HepG2 (cell line): ENCODE results near the gene ARHGAP20.

Experiments used
- FOXK2 ChIP-seq: fragments of 450-650 bp; IDR thresholded peaks from 2 replicates; pipeline ENCODE4 v1.6.1; 2016
- GLI4 ChIP-seq: sonication (generic); formaldehyde crosslinking; IDR thresholded peaks from 2 replicates; pipeline ENCODE4 v1.5.1; 2020; ENCODE audit warnings: missing genetic modification reagents, mild to moderate bottlenecking, moderate library complexity, borderline replicate concordance
- PTBP1 ChIP-seq: fragments of 200-400 bp; formaldehyde crosslinking; IDR thresholded peaks from 2 replicates; pipeline ENCODE4 v1.6.1; 2018; ENCODE audit warnings: low read length, low read depth; ENCODE audit not compliant: poor library complexity, severe bottlenecking
- SAP130 ChIP-seq: IDR thresholded peaks from 2 replicates; pipeline ENCODE4 v1.6.1; 2016; ENCODE audit warnings: low read depth
- SP4 ChIP-seq: sonication (generic); formaldehyde crosslinking; IDR thresholded peaks from 2 replicates; pipeline ENCODE4 v1.8.1; 2023; ENCODE audit warnings: mild to moderate bottlenecking, missing genetic modification reagents
- ZNF138 ChIP-seq: sonication (generic); formaldehyde crosslinking; IDR thresholded peaks from 2 replicates; pipeline ENCODE4 v1.5.0; 2020; ENCODE audit warnings: mild to moderate bottlenecking, low read depth, missing genetic modification reagents
- TF ChIP-seq, protein P1 (sequence below): sonication (generic); formaldehyde crosslinking; IDR thresholded peaks from 2 replicates; pipeline ENCODE4 v1.5.0; 2020; ENCODE audit warnings: mild to moderate bottlenecking, missing genetic modification reagents, moderate library complexity
- TF ChIP-seq, protein P2 (sequence below): sonication (generic); formaldehyde crosslinking; IDR thresholded peaks from 2 replicates; pipeline ENCODE4 v1.8.0; 2022; ENCODE audit warnings: missing genetic modification reagents, mild to moderate bottlenecking, borderline replicate concordance
- TF ChIP-seq, protein P3 (sequence below): sonication (generic); formaldehyde crosslinking; IDR thresholded peaks from 2 replicates; pipeline ENCODE4 v1.4.0; 2020; ENCODE audit warnings: missing genetic modification reagents
- TF ChIP-seq, protein P4 (sequence below), 2 experiments: IDR thresholded peaks; 2 replicates each; pipeline ENCODE4 v1.6.1; 2011 to 2012; ENCODE audit warnings: low read length in 2 of 2, borderline replicate concordance in 1 of 2, low read depth in 1 of 2, mild to moderate bottlenecking in 1 of 2, moderate library complexity in 1 of 2

DNA sequence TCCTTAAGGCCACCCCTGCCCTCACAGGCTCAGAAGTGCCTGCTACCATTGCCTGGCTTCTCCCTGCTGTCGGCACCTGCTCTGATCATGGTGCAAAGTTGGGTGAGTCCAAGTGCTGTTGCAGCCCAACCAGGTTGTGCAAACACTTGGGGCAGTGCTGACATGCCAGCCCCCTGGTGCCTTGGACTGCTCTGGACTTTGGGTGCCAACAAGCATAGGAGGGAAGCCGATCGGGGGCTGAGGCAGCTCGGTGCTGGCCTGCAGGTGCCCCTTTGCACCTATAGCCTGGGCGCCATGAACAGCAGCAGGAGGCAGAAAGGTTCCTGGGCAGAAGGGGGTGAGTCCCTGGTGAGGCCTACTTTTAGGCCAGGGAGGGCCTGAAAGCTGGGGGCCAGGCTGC is 113.0 kb downstream of the ARHGAP20 start:
- TF ChIP-seq, protein P1, sequence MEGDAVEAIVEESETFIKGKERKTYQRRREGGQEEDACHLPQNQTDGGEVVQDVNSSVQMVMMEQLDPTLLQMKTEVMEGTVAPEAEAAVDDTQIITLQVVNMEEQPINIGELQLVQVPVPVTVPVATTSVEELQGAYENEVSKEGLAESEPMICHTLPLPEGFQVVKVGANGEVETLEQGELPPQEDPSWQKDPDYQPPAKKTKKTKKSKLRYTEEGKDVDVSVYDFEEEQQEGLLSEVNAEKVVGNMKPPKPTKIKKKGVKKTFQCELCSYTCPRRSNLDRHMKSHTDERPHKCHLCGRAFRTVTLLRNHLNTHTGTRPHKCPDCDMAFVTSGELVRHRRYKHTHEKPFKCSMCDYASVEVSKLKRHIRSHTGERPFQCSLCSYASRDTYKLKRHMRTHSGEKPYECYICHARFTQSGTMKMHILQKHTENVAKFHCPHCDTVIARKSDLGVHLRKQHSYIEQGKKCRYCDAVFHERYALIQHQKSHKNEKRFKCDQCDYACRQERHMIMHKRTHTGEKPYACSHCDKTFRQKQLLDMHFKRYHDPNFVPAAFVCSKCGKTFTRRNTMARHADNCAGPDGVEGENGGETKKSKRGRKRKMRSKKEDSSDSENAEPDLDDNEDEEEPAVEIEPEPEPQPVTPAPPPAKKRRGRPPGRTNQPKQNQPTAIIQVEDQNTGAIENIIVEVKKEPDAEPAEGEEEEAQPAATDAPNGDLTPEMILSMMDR = no peak
- TF ChIP-seq PTBP1 (no peak), SP4 (CRISPR knock-in tag) (no peak), GLI4 (no peak), ZNF138 (CRISPR knock-in tag) (no peak), FOXK2 (no peak), SAP130 (no peak)
- TF ChIP-seq, protein P2, sequence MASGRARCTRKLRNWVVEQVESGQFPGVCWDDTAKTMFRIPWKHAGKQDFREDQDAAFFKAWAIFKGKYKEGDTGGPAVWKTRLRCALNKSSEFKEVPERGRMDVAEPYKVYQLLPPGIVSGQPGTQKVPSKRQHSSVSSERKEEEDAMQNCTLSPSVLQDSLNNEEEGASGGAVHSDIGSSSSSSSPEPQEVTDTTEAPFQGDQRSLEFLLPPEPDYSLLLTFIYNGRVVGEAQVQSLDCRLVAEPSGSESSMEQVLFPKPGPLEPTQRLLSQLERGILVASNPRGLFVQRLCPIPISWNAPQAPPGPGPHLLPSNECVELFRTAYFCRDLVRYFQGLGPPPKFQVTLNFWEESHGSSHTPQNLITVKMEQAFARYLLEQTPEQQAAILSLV (CRISPR knock-in tag) = no peak
- TF ChIP-seq, protein P3, sequence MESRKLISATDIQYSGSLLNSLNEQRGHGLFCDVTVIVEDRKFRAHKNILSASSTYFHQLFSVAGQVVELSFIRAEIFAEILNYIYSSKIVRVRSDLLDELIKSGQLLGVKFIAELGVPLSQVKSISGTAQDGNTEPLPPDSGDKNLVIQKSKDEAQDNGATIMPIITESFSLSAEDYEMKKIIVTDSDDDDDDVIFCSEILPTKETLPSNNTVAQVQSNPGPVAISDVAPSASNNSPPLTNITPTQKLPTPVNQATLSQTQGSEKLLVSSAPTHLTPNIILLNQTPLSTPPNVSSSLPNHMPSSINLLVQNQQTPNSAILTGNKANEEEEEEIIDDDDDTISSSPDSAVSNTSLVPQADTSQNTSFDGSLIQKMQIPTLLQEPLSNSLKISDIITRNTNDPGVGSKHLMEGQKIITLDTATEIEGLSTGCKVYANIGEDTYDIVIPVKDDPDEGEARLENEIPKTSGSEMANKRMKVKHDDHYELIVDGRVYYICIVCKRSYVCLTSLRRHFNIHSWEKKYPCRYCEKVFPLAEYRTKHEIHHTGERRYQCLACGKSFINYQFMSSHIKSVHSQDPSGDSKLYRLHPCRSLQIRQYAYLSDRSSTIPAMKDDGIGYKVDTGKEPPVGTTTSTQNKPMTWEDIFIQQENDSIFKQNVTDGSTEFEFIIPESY (CRISPR knock-in tag) = no peak
- TF ChIP-seq, protein P4, sequence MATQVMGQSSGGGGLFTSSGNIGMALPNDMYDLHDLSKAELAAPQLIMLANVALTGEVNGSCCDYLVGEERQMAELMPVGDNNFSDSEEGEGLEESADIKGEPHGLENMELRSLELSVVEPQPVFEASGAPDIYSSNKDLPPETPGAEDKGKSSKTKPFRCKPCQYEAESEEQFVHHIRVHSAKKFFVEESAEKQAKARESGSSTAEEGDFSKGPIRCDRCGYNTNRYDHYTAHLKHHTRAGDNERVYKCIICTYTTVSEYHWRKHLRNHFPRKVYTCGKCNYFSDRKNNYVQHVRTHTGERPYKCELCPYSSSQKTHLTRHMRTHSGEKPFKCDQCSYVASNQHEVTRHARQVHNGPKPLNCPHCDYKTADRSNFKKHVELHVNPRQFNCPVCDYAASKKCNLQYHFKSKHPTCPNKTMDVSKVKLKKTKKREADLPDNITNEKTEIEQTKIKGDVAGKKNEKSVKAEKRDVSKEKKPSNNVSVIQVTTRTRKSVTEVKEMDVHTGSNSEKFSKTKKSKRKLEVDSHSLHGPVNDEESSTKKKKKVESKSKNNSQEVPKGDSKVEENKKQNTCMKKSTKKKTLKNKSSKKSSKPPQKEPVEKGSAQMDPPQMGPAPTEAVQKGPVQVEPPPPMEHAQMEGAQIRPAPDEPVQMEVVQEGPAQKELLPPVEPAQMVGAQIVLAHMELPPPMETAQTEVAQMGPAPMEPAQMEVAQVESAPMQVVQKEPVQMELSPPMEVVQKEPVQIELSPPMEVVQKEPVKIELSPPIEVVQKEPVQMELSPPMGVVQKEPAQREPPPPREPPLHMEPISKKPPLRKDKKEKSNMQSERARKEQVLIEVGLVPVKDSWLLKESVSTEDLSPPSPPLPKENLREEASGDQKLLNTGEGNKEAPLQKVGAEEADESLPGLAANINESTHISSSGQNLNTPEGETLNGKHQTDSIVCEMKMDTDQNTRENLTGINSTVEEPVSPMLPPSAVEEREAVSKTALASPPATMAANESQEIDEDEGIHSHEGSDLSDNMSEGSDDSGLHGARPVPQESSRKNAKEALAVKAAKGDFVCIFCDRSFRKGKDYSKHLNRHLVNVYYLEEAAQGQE (IDR thresholded peaks at IDR 0.05; ENCODE audit: borderline replicate concordance in 1 of 2, low read depth in 1 of 2, low read length in 2 of 2) = no peak
